Activated T-helper 1 cell treated with anti-CD3 and anti-CD28 coated beads, Interleukin-2, amount 50 U/mL, for 16 hours (primary cell): Measurements from ENCODE around the gene SANBR.
"Not testable (repeated sequence)": the region's sequence is repeated elsewhere in the genome, so short reads cannot be mapped to it uniquely, and the experiment has no call there.

ENCODE experiments used
- DNase-seq, 2 donors: peaks; one replicate each; pipeline ENCODE4 v3.0.0-alpha.2; 2020; ENCODE audit warnings: low read depth in 1 of 2, low spot score in 1 of 2

Gene SANBR

DNA sequence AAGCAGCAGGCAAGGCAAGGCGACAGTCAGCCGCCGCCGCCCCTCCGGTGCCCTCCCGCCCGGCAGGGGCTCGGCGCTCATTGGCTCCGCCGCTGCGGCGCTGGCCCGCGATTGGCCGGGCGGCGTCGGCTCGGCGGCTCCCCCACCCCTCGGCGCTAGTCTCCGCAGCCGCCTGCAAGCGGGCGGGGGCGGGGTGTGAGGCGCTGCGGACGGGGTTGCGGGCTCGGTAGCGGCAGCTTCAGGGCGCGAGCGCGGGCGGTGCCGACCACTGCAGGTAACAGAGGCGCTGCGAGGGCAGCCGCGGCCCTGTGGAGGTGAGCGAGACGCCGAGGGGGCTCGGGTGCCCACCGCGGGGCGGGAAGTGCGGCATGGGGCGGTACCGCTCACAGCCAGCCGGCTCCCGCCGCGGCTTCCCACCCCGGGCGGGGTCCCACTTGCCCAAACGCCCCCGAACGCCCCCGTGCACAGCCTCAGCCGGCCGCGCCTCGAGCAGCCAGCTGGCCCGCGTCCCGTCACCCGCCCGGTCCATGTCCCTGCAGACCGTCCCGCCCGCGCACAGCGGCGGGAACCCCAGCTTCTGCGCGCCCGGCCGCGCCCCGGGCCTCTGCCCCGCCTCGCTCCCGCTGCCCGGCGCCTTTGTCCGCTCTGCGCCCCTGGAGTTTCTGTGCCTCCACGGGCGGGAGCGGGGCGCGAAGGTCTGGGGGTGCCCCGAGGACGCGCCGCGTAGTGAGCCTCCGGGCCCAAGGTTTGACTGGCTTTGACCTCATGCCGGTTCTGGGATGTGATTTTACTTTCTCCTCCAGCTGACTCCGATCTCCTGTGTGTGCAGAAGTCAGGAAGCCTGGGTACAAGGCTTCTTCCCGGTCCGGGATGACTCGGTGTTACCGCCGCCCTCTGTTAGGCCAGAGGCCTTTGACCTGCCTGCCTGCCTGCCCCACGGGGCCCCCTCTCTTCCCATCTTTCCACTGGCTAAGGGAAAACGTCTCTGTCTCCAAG lies at the start of gene SANBR:
SANBR (plus strand) TSS at position 158 of the 996 bp plus-strand sequence. CDS start 4,480 bp downstream, outside the sequence.
- peak; percentile 59 to 79 for DNase-seq

DNA sequence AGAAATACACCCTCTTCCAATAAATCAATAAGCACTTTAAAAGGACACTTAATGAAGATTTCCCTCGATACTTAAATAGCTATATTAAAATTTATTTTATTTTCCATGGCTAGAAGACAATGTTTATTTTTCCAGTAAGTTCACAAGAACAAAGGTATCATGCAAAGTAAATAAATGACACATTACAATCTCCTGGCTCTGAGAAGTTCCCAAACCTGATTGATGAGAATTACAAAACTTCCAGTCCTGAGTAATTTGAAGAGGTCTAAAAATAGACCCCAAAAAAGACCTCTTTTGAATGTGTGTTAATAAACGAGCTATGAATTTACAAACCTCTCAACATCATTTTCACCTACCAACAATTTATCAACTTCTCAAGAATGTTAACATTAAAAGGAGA lies 49.7 kb upstream of the SANBR start:
- no peak for DNase-seq

DNA sequence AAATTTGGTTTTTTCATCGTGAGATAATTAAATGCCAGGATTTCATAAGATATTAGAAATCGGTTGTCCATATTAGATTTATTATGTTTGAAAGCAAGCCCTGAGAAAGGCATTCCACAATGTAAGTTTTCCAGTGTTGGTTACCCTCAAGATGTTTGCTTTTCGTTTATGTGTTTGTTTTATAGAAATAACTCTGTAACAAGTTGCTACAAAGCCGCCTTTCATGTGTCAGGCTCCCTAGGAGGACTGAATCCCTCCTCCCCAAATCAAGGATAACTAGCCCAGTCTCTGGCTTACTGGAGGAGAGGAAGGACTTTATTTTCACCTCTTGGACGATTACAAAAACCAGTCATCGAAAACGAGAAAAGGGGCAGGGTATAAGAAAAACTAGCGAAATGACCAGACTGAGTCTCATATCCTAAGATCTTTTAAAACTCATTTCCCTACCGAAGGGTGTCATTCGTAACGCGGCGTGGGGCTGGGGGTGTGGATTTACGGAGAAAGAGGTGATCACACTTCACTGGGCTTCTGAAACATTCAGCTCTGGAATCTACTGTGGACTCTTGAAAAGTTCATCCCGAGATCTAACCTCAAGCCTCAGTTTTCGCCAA lies 49.2 kb upstream of the SANBR start:
- DNase-seq = peak in 1 of 2 donors; percentile 2

DNA sequence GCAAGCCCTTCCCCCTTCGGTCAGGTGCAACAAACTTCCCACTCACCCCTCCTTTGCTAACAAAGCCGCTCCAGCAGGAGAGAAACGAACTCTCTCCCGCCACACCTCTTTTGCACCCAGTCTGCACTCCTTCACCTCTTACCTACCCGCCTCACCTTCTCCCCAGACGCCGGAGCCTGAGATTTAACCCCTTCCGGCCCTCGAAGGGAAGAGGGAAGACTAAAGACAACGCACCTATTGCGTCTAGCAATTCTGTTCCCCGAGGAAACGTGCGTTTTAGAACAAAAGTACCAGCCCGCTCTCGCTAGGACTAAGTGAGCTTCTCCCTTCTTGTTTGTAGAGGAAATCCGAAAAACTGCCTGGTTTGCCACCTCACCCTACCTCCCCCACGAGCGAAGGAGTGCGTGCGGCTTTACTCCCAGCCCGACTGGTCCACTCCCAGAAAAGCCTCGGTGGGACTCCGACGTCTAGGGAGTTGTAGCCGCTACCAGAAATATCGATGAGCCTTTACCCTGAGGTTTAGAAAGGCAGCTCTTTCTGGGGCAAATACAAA lies 48.6 kb upstream of the SANBR start:
- DNase-seq = peak; percentile 41 to 44

DNA sequence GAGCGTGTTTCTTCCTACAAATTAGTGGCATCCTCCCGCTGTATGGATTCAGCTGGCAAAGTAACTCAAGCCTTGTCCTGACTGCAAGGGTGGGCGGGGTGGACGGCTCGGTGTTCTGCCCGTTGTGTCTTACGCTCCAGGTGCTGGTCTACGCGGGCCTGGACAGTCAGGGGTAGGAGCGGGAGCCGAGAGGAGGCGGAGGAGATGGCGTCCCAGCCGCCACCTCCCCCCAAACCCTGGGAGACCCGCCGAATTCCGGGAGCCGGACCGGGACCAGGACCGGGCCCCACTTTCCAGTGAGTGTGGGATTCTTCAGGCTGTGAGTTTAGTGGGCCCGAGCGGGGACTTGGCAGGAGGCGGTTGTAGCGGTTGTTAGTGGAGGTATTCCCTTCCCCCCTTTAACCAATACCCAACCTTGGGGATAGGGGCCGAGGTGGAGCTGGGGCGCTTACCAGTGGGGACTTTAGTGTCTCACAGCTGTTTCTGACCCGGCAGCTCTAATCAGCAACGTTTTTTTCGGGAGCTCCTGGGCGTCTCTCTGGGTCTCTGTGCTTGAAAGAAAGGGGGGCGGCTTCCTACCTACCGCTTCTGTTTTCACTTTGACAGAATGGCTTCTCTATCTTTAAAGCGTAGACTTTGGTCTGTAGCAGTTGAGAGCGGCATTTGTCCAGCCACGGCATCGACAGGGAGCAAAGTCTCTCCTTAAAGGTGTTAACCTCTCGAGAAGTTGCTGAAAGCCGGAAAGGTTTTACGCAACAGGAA lies 47.9 kb upstream of the SANBR start, which contains the start of the genes PEX13 and PUS10:
PEX13 (plus strand) TSS at position 165 of the 762 bp plus-strand sequence; CDS start at position 205, 40 bp downstream.
PUS10 (minus strand) TSS at position 700 of the 762 bp plus-strand sequence. CDS start 6,365 bp downstream, outside the sequence.
- DNase-seq = peak; percentile 40 to 48

DNA sequence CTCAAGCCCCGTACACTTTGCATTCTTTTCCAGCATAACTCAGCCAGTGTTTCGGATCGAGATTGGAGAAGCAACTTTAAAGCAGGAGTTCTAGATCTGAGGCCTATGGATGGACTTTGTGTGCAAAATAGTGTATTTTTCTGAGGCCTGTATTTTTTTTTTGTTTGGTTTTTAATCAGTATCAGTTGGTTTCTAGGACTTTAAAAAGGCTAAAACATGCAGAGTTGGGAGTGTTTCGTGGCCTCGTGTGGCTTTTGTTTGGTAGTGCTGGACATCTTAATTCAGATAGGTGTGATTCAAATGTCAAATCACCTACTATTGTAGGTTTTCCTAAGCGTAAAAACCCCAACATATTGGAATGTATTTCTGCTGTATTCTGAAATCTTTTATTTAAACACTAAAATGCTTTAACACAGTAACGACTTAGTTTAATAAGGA lies 47.3 kb upstream of the SANBR start:
- no peak for DNase-seq

DNA sequence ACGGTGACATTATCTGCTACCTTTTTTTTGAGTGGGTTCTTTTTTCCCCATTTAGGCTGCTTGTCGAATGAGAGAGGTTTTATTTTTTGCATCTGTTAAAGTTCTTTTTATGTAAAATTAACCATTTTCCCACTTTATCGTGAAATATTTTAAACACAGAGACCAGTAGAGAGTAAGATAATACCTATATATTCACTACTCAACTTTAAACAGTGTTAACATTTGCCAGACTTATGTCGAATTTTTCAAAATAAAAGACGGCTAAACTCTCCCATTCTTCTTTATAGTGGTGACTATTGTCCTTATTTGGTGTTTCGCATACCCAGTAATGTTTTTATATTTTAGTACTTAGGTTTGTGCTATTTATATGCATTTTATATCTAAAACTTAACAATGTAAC lies 46.9 kb upstream of the SANBR start:
- DNase-seq = no peak

DNA sequence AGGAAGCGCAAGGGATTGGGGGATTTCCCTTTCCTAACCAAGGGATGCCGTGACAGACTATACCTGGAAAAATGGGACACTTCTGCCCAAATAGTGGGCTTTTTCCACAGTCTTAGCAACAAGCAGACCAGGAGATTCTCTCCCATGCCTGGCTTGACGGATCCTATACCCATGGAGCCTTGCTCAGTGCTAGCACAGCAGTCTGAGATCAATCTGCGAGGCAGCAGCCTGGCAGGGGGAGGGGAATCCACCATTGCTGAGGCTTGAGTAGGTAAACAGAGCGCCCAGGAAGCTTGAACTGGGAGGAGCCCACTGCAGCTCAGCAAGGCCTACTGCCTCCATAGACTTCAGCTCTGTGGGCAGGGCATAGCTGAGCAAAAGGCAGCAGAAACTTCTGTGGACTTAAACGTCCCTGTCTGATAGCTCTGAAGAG lies 44.4 kb upstream of the SANBR start:
- DNase-seq = no peak

DNA sequence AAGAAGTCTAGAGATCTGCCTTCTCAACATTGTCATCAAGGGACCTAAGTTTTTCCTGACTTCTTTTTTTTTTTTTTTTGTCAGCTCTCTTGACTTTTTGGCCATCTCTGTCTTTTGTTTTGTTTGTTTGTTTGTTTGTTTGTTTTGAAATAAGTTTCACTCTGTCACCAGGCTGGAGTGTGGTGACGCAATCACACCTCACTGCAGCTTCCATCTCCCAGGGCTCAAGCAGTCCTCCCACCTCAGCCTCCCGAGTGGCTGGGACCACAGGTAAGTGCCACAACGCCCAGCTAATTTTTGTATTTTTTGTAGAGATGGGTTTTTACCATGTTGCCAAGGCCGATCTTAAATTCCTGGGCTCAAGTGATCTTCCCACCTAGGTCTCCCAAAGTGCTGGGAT lies 42.0 kb upstream of the SANBR start:
- DNase-seq = no peak

DNA sequence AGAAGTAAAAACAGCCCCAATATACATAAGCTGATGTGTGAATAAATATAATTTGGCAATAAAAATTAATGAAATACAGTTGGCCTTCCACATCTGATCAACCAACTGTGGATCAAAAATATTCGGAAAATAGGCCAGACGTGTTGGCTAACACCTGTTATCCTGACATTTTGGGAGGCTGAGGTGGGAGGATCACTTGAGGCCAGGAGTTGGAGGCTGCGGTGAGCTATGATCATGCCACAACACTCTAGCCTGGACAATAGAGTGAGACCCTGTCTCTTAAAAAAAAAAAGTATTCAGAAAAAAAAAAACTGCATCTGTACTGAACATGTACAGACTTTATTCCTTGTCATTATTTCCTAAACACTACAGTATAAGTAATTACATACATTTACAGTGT lies 36.1 kb upstream of the SANBR start:
- no peak for DNase-seq

DNA sequence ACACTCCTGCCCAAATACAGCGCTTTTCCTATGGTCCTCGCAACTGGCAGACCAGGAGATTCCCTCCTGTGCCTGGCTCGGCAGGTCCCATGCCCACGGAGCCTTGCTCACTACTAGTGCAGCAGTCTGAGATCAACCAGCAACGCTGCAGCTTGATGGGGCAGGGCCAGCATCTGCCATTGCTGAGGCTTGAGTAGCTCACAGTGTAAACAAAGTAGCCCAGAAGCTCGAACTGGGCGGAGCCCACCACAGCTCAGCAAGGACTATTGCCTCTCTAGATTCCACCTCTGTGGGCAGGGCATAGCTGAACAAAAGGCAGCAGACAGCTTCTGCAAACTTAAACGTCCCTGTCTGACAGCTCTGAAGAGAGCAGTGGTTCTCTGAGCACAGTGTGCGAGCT lies 31.1 kb upstream of the SANBR start:
- DNase-seq = not testable (repeated sequence)

DNA sequence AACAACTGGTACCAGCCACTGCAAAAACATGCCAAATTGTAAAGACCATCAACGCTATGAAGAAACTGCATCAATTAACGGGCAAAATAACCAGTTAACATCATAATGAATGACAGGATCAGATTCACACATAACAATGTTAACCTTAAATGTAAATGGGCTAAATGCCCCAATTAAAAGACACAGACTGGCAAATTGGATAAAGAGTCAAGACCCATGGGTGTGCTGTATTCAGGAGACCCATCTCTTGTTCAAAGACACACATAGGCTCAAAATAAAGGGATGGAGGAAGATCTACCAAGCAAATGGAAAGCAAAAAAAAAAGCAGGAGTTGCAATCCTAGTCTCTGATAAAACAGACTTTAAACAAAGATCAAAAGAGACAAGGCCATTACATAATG lies 29.0 kb upstream of the SANBR start:
- DNase-seq = not testable (repeated sequence)

DNA sequence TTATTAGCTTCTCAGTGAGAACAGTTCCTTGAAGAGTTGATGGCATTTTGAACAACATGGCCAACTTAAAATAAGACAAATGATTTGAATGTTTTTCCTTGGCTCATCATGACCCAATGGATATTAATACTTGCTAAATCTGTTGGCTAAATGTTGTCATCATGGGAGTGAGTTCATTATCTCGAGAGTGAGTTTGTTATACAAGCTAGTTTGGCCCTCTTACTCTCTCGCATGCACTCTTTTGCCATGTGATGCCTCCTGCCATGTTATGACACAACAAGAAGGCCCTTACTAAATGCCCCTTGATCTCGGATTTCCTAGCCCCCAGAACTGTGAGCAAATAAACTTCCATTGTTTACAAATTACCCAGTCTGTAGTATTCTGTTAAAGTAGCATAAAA lies 22.9 kb upstream of the SANBR start:
- no peak for DNase-seq

DNA sequence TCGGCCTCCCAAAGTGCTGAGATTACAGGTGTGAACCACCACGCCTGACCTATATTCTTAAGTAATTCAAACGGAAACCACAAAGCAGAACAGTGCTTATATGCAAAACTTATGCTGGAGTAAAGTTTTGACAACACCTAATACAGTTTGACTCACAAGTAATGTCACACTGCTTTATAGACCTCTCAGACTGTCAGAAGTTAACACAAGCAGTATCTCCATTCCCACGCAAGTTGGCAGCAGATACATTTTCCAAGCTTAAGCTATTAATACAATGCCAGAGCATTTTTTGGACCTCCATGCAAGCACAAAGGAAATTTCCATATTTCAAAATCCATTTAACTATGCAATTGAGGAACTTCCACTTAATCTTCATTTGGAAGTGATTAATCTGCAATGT lies 21.0 kb upstream of the SANBR start:
- DNase-seq = no peak

DNA sequence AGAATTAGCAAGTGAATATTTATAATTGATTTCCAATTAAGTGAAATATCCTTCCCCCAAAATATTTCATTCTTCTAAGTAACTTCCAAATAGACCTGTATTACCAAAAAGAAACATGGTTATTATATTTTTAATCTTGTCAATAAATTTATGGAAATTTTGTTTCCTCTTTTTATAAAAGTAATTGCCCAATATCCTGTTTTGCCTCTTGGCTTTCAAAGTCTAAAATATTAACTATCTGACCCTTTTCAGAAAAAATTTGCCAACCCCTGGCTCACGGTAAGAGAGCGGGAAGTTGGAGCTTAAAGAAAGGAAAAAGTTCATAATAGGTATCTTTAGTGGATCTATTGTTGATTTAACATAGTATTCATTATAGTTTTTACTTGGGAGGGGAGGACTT lies 20.4 kb upstream of the SANBR start:
- no peak for DNase-seq

DNA sequence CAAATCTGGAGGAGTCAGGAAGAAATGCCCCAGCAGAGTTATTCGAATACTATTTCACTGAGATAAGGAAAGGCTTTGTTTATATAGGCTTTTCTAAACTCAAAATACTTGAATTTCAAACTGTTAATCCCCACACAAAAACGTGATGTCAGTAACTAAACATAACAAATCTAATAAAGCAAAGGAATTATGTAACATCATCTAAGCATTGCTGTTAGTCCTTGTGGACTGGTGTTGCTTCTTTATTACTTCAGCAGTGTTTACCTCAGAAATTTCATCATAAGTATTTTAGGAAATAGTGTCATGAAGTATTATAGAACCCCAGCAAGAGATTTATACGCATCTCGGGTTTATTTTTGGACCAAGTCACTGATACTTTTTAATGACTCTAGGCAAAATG lies 19.7 kb upstream of the SANBR start:
- DNase-seq = no peak

DNA sequence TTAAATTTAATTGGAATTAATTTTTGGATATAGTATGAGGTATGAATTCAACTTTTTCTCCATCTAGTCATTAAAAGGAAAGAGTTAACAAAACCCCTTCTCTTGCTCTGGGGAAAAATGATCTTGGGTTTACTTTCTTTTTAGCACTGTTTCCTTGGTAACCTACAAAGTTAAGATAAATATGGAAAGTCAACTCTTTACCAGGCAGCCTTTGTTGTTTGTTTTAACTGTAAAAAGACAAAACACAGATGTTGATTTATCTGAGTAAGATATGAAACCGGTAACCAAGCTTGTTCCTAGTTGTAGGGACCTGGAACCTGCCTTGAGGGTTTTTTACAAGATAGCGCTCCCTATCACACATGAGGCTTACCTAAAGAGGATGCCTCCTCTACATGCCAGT lies 10.1 kb upstream of the SANBR start:
- no peak for DNase-seq

DNA sequence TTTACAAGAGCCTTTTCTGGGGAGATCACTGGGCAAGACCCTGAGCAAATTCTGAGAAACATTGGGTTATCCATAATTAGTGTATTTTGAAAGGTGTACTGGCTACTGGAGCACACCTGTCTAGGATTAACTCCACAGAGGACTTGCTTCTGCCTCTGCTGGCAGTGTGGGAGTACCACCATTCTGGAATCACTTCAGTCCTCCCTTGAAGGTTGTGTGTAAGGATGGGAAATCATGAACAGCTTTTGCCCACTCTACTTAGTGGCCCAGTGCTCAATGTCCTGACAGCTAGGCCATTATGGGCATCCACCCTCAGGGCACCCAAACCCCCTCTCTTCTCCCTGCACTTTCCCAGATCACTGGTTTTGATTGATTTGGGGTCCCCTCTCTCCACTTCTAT lies 8.1 kb upstream of the SANBR start:
- no peak for DNase-seq

DNA sequence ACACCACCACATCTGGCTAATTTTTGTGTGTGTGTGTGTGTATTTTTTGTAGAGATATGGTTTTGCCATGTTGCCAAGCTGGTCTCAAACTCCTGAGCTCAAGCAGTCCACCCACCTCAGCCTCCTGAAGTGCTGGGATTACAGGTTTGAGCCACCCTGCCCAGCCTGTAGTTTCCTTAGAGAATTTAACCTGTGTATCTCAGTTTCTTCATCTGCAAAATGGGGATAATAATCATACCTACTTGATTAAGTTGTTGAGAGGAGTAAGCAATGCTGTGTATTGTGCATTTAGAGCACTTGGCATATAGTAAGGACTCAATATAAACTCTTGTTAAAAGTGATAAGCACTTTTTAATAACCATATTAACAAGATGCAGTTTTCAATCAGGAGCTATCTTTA lies 6.3 kb upstream of the SANBR start:
- DNase-seq = no peak

DNA sequence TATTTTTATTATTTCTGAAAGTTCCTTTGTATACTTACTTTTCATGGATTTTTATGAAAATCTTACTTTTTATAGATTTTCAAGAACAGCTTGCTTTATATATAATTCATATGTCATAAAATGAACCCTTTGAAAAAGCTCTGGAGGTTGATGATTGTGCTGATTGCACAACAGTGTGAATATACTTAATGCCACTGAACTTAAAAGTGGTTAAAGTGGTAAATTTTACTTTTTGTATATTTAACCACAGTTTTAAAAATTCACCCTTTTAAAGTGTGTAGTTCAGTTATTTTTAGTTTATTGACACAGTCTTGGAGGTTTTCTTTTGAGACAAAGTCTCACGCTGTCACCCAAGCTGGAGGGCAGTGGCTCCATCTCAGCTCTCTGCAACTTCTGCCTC lies 8.4 kb downstream of the SANBR start:
- DNase-seq = no peak

DNA sequence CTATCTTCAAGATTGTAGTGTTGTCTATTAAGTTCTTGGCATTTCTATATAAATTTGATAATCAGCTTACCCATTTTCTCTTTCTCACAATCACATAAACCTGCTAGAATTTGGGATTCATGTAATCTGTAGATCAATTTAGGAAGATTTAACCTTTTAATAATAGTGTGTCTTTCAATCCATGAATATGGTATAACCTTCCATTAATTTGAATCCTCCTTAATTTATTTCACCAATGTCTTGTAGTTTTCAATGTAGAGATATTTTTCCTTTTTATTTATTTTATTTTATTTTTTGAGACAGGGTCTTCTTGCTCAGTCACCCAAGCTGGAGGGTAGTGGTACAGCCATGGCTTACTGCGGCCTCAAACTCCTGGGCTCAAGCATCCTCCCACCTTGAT lies 20.2 kb downstream of the SANBR start:
- DNase-seq = no peak
